HL-60/S4 treated with retinoic acid at 250 ng/mL for 4 days and 3 days (cell line): ENCODE data around the gene PCSK6.

Source experiments
- in situ Hi-C: fragments of 300-500 bp; cut with MboI; formaldehyde crosslinking; loops from 2 replicates; pipeline ENCODE4 v1.7.0; 2022; ENCODE audit warnings: low sequenced_read_pairs

Gene PCSK6

GRCh38 chr15:101483462-101483861, 6.0 kb downstream of the PCSK6 start:
- in situ Hi-C loops, result no loop called here

- in situ Hi-C loops, result no loop called here
These were observed 6.8 kb downstream of the PCSK6 start for GRCh38 chr15:101482526-101483371.

- in situ Hi-C loops, result no loop called here
These were observed 7.5 kb downstream of the PCSK6 start for GRCh38 chr15:101481917-101482525.

GRCh38 chr15:101481381-101481705, 8.2 kb downstream of the PCSK6 start:
- in situ Hi-C loops, result no loop called here

- in situ Hi-C loops, result no loop called here
These were observed 8.7 kb downstream of the PCSK6 start for GRCh38 chr15:101480613-101481380.

- in situ Hi-C loops, result no loop called here
These were observed 9.5 kb downstream of the PCSK6 start for GRCh38 chr15:101479851-101480612.

GRCh38 chr15:101479342-101479845, 10.1 kb downstream of the PCSK6 start:
- in situ Hi-C loops, result no loop called here

- in situ Hi-C loops, result no loop called here
These were observed 10.7 kb downstream of the PCSK6 start for GRCh38 chr15:101478701-101479341.

GRCh38 chr15:101477851-101478362, 11.6 kb downstream of the PCSK6 start:
- in situ Hi-C loops, result no loop called here

- in situ Hi-C loops, result no loop called here
These were observed 12.8 kb downstream of the PCSK6 start for GRCh38 chr15:101476756-101477155.

GRCh38 chr15:101474983-101475382, 14.5 kb downstream of the PCSK6 start:
- in situ Hi-C loops, result no loop called here

GRCh38 chr15:101474233-101474632, 15.3 kb downstream of the PCSK6 start:
- in situ Hi-C loops, result no loop called here

- in situ Hi-C loops, result no loop called here
These were observed 17.5 kb downstream of the PCSK6 start for GRCh38 chr15:101472033-101472432.

- in situ Hi-C loops, result no loop called here
These were observed 18.8 kb downstream of the PCSK6 start for GRCh38 chr15:101470548-101471239.

GRCh38 chr15:101469520-101470288, 19.8 kb downstream of the PCSK6 start:
- in situ Hi-C loops, result no loop called here

- in situ Hi-C loops, result no loop called here
These were observed 23.3 kb downstream of the PCSK6 start for GRCh38 chr15:101466188-101466587.

- in situ Hi-C loops, result no loop called here
These were observed 24.4 kb downstream of the PCSK6 start for GRCh38 chr15:101464999-101465669.

GRCh38 chr15:101464256-101464998, 25.1 kb downstream of the PCSK6 start:
- in situ Hi-C loops, result no loop called here
